Measurements from ENCODE around the gene GAPT. TPM values are rescaled to one million over a fixed set of nuclear protein-coding genes. Genes with fewer than 3 reads are reported as not detected.

GAPT gene
- polyA plus RNA-seq, 1 of the 3 experiments (the other 2 are of a cell fraction): not detected

GRCh38 chr5:58517198-58517597 is 26.0 kb downstream of the GAPT start:
- no peak overlapping the region for H3K4me3 ChIP-seq (ENCODE audit: low read depth in 2 of 2, low read length in 1 of 2)
- POLR2A ChIA-PET: no interaction called here
- no peaks in the 10 kb centered on the region for H3K9me2 ChIP-seq
- no peaks in the 10 kb centered on the region for H3K4me1 ChIP-seq (ENCODE audit: control insufficient read depth in 1 of 2, insufficient read depth in 2 of 2, low read depth in 1 of 2, low read length in 1 of 2)
- H2AFZ ChIP-seq (ENCODE audit: low read depth): no peak overlapping the region
- no peaks in the 10 kb centered on the region for H4K20me1 ChIP-seq (ENCODE audit: insufficient read depth)
- no peak overlapping the region for H3K9ac ChIP-seq
- no peak overlapping the region for H3K4me2 ChIP-seq
- no peaks in the 10 kb centered on the region for H3F3A ChIP-seq (replicated peaks; ENCODE audit: insufficient read depth)
- CTCF ChIA-PET: interaction anchor here (1.5 kb wide), 1 partner anchor 18 kb away, joined by 4 read pairs; no protein-coding TSS in a partner anchor
- DNase-seq: no peak
- H3K9me3 ChIP-seq: peaks cover 4% of the 10 kb centered on the region; the same call in 1 of the 2 replicates
- no peak overlapping the region for H3K27ac ChIP-seq (ENCODE audit: low read depth in 2 of 2, low read length in 1 of 2)
- TF ChIP-seq RAD21 (IDR thresholded peaks at IDR 0.05; ENCODE audit: low read length) (no peak), EZH2phosphoT487 (IDR thresholded peaks at IDR 0.05; ENCODE audit: borderline replicate concordance, low read depth) (no peak), TEAD4 (IDR thresholded peaks at IDR 0.05; ENCODE audit: borderline replicate concordance, insufficient read depth) (no peak), GATA2 (CRISPR knock-in tag; IDR thresholded peaks at IDR 0.05) (no peak), POLR2AphosphoS5 (IDR thresholded peaks at IDR 0.05; ENCODE audit: low read depth, low read length) (no peak), ZBTB33 (IDR thresholded peaks at IDR 0.05; ENCODE audit: borderline replicate concordance, low read depth) (no peak), SMC3 (IDR thresholded peaks at IDR 0.05; ENCODE audit: low read depth, low read length) (no peak), FOXJ3 (CRISPR knock-in tag; IDR thresholded peaks at IDR 0.05) (no peak), EP300 (IDR thresholded peaks at IDR 0.05; ENCODE audit: borderline replicate concordance in 1 of 2, low read depth in 1 of 2, low read length in 1 of 2) (no peak), NRF1 (IDR thresholded peaks at IDR 0.05; ENCODE audit: low read depth, low read length) (no peak), CHD2 (IDR thresholded peaks at IDR 0.05; ENCODE audit: low read length, partially characterized antibody) (no peak), MXI1 (IDR thresholded peaks at IDR 0.05; ENCODE audit: low read depth, low read length) (no peak), FOSL2 (IDR thresholded peaks at IDR 0.05; ENCODE audit: borderline replicate concordance, low read depth) (no peak)
- TF ChIP-seq, protein P1, sequence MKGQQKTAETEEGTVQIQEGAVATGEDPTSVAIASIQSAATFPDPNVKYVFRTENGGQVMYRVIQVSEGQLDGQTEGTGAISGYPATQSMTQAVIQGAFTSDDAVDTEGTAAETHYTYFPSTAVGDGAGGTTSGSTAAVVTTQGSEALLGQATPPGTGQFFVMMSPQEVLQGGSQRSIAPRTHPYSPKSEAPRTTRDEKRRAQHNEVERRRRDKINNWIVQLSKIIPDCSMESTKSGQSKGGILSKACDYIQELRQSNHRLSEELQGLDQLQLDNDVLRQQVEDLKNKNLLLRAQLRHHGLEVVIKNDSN (IDR thresholded peaks at IDR 0.05; ENCODE audit: borderline replicate concordance, low read depth): no peak
- TF ChIP-seq, protein P2, sequence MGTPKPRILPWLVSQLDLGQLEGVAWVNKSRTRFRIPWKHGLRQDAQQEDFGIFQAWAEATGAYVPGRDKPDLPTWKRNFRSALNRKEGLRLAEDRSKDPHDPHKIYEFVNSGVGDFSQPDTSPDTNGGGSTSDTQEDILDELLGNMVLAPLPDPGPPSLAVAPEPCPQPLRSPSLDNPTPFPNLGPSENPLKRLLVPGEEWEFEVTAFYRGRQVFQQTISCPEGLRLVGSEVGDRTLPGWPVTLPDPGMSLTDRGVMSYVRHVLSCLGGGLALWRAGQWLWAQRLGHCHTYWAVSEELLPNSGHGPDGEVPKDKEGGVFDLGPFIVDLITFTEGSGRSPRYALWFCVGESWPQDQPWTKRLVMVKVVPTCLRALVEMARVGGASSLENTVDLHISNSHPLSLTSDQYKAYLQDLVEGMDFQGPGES (IDR thresholded peaks at IDR 0.05; ENCODE audit: low read depth, low read length): no peak
- no peaks in the 10 kb centered on the region for H3K79me2 ChIP-seq (ENCODE audit: insufficient read depth)
- H3K36me3 ChIP-seq (replicated peaks in 1 of 2; ENCODE audit: control insufficient read depth in 1 of 2, insufficient read depth in 2 of 2, low read length in 1 of 2): no peaks in the 10 kb centered on the region
- H3K27me3 ChIP-seq (ENCODE audit: insufficient read depth): no peaks in the 10 kb centered on the region

Data from SK-N-SH (cell line).